Activated CD4-positive, alpha-beta T cell treated with anti-CD3 and anti-CD28 coated beads for 24 hours (primary cell): ENCODE data around the gene STPG2.
"Not testable (repeated sequence)": the region's sequence is repeated elsewhere in the genome, so short reads cannot be mapped to it uniquely, and the experiment has no call there.

ENCODE experiments used
- DNase-seq, 2 donors: peaks; one replicate each; pipeline ENCODE4 v3.0.0-alpha.2; 2020; ENCODE audit warnings: low read depth in 2 of 2

Gene STPG2

GRCh38 chr4:97643179-97643578, 500.1 kb downstream of the STPG2 start:
- no peak for DNase-seq

DNA sequence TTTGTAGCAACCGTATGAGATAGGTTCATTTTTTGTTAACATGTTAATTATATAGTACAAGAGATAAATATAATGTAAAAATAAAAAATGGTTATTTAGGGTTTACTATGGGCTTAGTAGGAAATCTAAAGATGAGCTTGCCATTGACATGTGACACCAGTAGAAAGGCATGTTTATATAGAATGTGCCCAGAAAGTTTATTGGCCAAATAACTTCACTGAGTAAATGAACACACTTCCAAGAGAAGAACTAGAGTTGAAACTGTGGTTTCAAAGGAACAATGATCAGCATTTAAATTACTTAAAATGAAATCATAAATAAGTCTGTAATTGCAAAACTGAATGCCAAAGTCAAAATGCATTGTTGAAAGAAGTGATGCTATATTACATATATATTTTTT, 503.3 kb downstream of the STPG2 start:
- no peak for DNase-seq

GRCh38 chr4:97633831-97634230, 509.4 kb downstream of the STPG2 start:
- not testable (repeated sequence) for DNase-seq

DNA sequence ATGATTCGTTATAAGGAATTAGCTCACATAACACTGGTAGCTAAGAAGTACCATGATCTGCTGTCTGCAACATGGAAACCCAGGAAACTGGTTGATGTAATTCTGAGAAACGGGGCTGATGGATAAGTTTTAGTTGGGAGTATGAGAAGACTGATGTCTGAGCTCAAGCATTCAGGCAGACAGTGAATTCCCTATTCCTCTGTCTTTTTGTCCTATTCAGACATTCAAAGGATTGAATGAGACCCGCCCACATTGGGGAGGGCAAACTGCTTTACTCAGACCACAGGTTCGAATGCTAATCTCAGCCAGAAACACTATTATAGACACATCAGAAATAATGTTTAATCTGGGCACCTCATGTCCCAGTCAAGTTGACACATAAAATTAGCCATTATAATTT, 515.5 kb downstream of the STPG2 start:
- no peak for DNase-seq

DNA sequence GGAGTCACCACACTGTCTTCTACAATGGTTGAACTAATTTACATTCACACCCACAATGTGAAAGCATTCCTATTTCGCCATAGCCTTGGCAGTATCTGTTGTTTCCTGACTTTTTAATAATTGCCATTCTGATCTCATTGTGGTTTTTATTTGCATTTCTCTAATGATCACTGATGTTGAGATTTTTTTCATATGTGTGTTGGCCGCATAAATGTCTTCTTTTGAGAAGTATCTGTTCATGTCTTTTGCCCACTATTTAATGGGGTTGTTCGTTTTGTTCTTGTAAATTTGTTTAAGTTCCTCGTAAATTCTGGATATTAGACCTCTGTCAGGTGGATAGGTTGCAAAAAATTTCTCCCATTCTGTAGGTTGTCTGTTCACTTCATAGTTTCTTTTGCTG, 519.1 kb downstream of the STPG2 start:
- no peak for DNase-seq

DNA sequence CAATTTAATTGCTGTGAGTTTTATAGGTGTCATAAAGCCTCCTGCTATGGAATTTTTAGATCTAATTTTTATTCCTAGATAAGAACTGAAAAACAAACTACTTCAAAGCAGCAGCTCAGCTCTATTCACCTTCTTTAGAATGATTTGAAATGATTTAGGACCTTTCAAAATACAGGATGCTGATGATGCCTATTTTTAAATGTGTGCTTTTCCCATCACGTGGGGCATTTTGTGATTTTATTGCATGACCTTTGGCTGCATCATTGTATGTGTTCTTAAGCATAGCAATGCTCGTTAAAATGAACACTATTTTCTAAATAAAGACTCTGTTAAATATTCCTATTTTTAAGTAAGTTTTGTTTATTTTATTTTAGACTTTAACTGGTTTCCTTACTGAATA, 537.3 kb downstream of the STPG2 start:
- no peak for DNase-seq

GRCh38 chr4:97593248-97593647, 550.0 kb downstream of the STPG2 start:
- no peak for DNase-seq

- DNase-seq, result no peak
Measured at GRCh38 chr4:97590266-97590665, 553.0 kb downstream of the STPG2 start.

- DNase-seq, result no peak
Measured at GRCh38 chr4:97589481-97590196, 553.6 kb downstream of the STPG2 start.

GRCh38 chr4:97587912-97588311, 555.4 kb downstream of the STPG2 start:
- no peak for DNase-seq

GRCh38 chr4:97585274-97585673, 558.0 kb downstream of the STPG2 start:
- no peak for DNase-seq

DNA sequence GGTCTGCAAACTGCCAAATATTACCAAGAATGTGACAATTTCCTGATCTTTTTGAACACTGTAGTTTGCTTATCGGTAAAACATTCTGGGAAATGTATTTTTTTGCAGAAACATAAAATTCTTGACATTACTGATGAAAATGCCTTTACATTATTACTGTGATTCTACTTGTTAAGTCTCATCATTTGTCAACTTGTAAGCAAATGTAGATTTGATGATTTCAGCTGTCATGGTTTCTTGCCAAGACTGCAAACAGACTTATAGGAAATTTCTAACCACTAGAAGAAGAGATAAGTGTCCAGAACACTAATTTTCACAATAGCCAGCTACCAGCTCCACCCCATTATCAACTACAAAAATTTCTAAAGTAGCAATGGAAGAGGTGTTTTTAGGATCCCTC, 560.4 kb downstream of the STPG2 start:
- no peak for DNase-seq

DNA sequence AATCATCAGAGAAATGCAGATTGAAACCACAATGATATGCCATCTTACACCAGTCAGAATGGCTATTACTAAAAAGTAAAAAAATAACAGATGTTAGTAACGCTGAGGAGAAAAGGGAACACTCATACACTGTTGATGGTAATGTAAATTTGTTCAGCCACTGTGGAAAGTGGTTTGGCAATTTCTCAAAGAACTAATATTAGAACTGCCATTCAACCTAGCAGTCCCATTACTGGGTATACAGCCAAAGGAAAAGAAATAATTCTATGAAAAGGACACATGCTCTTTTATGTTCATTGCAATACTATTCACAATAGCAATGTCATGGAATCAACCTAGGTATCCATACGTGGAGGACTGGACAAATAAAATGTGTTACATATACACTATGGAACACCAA, 566.3 kb downstream of the STPG2 start:
- DNase-seq, result no peak

GRCh38 chr4:97560009-97560408, 583.3 kb downstream of the STPG2 start:
- DNase-seq, result no peak

GRCh38 chr4:97558204-97558778, 585.0 kb downstream of the STPG2 start:
- DNase-seq, result no peak

DNA sequence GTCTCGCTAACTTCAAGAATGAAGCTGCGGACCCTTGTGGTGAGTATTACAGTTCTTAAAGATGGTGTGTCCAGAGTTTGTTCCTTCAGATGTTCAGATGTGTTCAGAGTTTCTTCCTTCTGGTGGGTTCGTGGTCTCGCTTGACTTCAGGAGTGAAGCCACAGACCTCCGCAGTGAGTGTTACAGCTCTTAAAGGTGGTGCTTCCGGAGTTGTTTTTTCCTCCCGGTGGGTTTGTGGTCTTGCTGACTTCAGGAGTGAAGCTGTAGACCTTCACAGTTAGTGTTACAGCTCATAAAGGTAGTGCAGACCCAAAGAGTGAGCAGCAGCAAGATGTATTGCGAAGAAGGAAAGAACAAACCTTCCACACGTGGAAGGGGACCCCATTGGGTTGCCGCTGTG, 592.6 kb downstream of the STPG2 start:
- DNase-seq, result not testable (repeated sequence)

- DNase-seq, result no peak
Measured at GRCh38 chr4:97548943-97549583, 594.2 kb downstream of the STPG2 start.

GRCh38 chr4:97548186-97548585, 595.1 kb downstream of the STPG2 start:
- DNase-seq, result no peak

DNA sequence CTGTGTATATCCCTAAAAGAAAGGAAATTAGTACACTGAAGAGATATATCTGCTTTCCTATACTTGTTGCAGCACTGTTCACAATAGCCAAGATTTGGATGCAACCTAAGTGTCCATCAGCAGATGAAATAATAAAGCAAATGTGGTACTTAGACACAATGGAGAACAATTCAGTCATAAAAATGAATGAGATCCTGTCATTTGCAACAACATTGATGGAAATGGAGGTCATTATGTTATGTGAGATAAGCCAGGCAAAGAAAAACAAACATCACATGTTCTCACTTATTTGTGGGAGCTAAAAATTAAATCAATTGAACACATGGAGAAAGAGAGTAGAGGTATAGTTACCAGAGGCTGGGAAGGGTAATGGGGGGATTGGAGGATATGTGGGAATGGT, 611.9 kb downstream of the STPG2 start:
- no peak for DNase-seq

DNA sequence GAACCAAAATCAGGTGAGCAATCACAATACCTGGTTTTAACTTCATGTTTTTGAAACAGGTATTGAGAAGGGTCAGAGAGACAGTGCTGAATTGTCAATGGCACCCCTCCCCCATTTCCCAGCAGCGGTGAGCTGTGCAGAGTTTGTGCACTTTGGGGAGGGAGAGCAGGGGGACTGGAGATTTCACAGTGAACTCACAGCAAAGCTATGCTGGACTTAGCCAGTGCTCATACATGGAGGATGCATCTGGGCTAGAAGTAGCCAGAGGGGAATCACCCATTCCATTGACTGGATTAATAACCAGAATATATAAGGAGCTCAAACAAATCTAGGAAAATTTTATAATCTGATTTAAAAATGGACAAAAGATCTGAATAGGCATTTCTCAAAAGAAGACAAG, 612.6 kb downstream of the STPG2 start:
- DNase-seq, result no peak

GRCh38 chr4:97525236-97525635, 618.0 kb downstream of the STPG2 start:
- no peak for DNase-seq

DNA sequence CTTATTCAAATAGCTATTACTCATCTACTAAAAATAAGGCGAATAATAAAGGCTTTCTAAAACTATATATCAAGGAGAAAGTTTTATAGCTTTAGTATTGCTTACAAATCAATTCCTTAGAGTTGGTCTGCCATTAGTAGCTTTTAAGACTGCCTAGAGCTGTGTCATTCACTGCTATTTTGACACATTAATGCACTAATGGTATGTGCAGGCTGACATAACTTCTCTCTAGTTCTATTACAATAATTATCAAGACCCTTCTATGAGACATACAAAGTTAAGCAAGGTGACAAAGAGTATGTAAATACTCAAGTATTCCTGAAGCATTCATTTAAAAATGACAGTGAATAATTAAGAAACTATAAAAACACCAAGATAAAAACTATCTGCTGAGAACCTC, 625.3 kb downstream of the STPG2 start:
- no peak for DNase-seq

DNA sequence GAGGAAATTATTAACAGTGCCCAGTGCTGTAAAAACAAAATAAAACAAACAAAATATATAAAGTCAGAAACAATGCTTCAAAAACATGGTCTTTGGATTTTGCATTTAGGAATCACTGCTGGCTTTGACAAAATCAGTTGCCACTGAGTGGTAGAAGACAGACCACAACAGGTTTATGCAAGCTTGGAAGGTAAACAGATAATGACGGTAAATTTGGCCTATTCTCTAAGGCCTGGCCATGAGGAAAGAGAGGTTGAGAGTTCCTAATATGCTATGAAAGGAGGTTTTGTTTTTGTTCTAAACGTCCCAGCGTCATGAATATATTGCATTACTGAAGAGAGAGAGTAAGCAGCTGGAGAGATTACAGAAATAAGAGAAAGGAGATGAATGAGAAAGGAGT, 629.4 kb downstream of the STPG2 start:
- no peak for DNase-seq
